Esophagus muscularis mucosa (tissue), 4 donors: ENCODE data around the gene DPYD. TPM values are rescaled to one million over a fixed set of nuclear protein-coding genes. Genes with fewer than 3 reads are reported as not detected.

Experiments used
- DNase-seq: peaks from one replicate; pipeline ENCODE4 v3.0.0-alpha.2; 2017; ENCODE audit errors: extremely low spot score
- H3K27ac ChIP-seq, 4 donors: fragments of 200-600 bp; sonication (generic); replicated peaks in 1 of 4; 1 replicate in 3 of 4; 2 replicates in 1 of 4; pipeline ENCODE4 v1.5.1; 2016 to 2019; ENCODE audit warnings: mild to moderate bottlenecking in 1 of 4
- H3K27me3 ChIP-seq, 4 donors: fragments of 200-600 bp; sonication (generic); one replicate each; pipeline versions ENCODE4 v1.5.1 to v1.6.0; 2016 to 2019
- H3K36me3 ChIP-seq, 4 donors: fragments of 200-600 bp; sonication (generic); one replicate each; pipeline ENCODE4 v1.5.1; 2016 to 2019
- H3K4me1 ChIP-seq, 4 donors: fragments of 200-600 bp; sonication (generic); one replicate each; pipeline ENCODE4 v1.5.1; 2016 to 2019
- H3K4me3 ChIP-seq, 4 donors: fragments of 200-600 bp; sonication (generic); 1 replicate in 2 of 4; 2 replicates in 2 of 4; pipeline ENCODE4 v1.5.1; 2016 to 2019; ENCODE audit warnings: mild to moderate bottlenecking in 4 of 4, moderate library complexity in 1 of 4
- H3K9me3 ChIP-seq, 4 donors: fragments of 200-600 bp; sonication (generic); 1 replicate in 3 of 4; 2 replicates in 1 of 4; pipeline ENCODE4 v1.5.1; 2016 to 2019
- EP300 ChIP-seq: sonication (generic); formaldehyde crosslinking; IDR thresholded peaks from one replicate; pipeline ENCODE4 v1.6.1; 2017; ENCODE audit warnings: antibody characterized with exemption
- POLR2A ChIP-seq: fragments of 450-650 bp; IDR thresholded peaks from one replicate; pipeline ENCODE4 v1.6.1; 2017; ENCODE audit warnings: antibody characterized with exemption, moderate library complexity, mild to moderate bottlenecking, low read depth
- POLR2AphosphoS5 ChIP-seq, 2 donors: sonication (generic); formaldehyde crosslinking; IDR thresholded peaks; one replicate each; pipeline ENCODE4 v1.6.1; 2017; ENCODE audit warnings: antibody characterized with exemption in 2 of 2
- WGBS: methylation state at CpG from one replicate; pipeline ENCODE4 v1.1.5; 2018; 5-methylcytosine and 5-hydroxymethylcytosine counted together
- intact Hi-C: fragments of 100-400 bp; cut with DNase I; formaldehyde crosslinking; loops from one replicate; pipeline ENCODE4 v1.15.1; 2023
- total RNA-seq, 4 donors: library from RNA; depleted of rRNA; stranded (reverse); fragments of >200 nt; gene quantifications; one replicate each; pipeline versions ENCODE4 v1.1.0 to v1.2.1, GENCODE V29; 2016
- TF ChIP-seq, protein P1 (sequence below), 3 experiments: fragments of 200-600 bp in 2 of 3; fragments of 450-650 bp in 1 of 3; sonication (generic) in 2 of 3; IDR thresholded peaks; one replicate each; pipeline ENCODE4 v1.5.1; 2017 to 2019; ENCODE audit warnings: antibody characterized with exemption in 3 of 3, mild to moderate bottlenecking in 2 of 3, moderate library complexity in 1 of 3

Gene DPYD
- total RNA-seq, 4 donors from 2014 or later, result 31.1 to 36.6 (median 31.7) TPM

DNA sequence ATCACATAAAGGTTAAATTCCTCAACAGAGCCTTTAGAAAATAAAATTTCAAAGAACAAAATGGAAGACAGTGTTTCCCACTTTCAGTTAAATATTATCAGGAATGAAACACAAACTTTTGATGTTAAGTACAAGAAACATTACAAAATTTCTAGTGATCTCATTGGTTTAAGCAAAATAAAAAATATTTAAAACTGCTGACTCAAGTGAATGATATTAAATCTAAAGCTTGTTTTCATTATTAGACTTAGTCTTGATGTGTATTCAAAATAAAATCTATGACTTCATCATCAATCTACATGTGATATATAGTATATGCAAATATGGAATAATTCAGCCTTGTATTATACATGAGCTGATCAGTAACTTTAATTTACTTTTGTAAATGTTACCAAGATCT is 614.3 kb downstream of the DPYD start:
- Histone ChIP-seq H3K36me3 (no peaks in the 10 kb centered on the region), H3K27me3 (no peaks in the 10 kb centered on the region), H3K4me3 (no peak overlapping the region), H3K9me3 (no peaks in the 10 kb centered on the region), H3K27ac (no peak overlapping the region), H3K4me1 (peaks cover 0 to 14% (median 12%) of the 10 kb centered on the region in 4 donors)
- TF ChIP-seq POLR2A, result no peak
- no peak for TF ChIP-seq POLR2AphosphoS5 (IDR thresholded peaks at IDR 0.05)
- TF ChIP-seq, protein P1, sequence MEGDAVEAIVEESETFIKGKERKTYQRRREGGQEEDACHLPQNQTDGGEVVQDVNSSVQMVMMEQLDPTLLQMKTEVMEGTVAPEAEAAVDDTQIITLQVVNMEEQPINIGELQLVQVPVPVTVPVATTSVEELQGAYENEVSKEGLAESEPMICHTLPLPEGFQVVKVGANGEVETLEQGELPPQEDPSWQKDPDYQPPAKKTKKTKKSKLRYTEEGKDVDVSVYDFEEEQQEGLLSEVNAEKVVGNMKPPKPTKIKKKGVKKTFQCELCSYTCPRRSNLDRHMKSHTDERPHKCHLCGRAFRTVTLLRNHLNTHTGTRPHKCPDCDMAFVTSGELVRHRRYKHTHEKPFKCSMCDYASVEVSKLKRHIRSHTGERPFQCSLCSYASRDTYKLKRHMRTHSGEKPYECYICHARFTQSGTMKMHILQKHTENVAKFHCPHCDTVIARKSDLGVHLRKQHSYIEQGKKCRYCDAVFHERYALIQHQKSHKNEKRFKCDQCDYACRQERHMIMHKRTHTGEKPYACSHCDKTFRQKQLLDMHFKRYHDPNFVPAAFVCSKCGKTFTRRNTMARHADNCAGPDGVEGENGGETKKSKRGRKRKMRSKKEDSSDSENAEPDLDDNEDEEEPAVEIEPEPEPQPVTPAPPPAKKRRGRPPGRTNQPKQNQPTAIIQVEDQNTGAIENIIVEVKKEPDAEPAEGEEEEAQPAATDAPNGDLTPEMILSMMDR (IDR thresholded peaks at IDR 0.05), result no peak
- no peak for TF ChIP-seq EP300
- no peak for DNase-seq
- intact Hi-C loops, result no loop called here

DNA sequence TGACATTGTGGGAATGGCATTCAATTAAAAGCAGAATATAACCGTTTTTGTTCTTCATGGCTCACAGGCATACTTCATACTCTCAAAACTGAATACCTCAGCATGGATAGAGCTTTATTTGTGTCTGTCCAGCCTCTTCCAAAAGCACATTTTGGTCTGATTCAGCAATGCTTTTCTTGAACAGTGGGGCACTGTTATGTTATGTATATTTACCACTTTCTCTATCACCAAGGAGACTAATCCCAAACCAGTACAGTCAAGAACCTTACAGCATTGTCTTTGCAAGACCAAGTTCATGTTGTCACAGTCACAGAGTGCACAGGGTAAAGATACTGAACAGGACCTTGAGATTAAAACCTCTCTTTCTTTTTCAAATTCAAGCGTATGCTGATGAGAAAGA is 616.5 kb downstream of the DPYD start:
- H3K27ac ChIP-seq, result no peak overlapping the region
- 57% methylated on average over 2 of the region's 2 CpGs for WGBS

DNA sequence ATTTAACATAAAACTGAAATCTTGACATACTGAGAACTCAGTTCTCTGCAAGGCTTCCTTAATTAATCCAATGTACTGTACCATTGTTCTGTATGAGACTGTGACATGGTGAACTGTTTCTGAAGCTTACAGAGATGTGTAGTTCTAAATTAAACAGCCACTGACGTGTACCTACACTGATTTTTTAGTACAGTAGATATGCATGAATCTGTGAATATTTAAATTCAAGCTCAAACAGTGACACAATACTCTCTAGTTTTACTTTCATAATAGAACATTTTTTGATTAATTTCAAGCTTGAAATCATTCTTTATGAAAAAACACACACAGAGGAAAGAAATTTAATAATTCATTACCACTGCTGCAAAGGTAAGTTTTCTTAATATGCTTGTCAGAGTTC is 621.9 kb downstream of the DPYD start:
- no peak for DNase-seq
- WGBS, result 96% methylated on average over 1 of the region's 1 CpG
- H3K27ac ChIP-seq, result no peak overlapping the region
- peaks cover 0 to 5% (median 3%) of the 10 kb centered on the region in 4 donors for H3K4me1 ChIP-seq
- H3K36me3 ChIP-seq, result peaks cover 0 to 6% (median 0%) of the 10 kb centered on the region in 4 donors
- no peaks in the 10 kb centered on the region for H3K27me3 ChIP-seq
- H3K4me3 ChIP-seq, result no peak overlapping the region
- intact Hi-C loops, result no loop called here
- no peaks in the 10 kb centered on the region for H3K9me3 ChIP-seq
- TF ChIP-seq EP300 (no peak), POLR2A (no peak), POLR2AphosphoS5 (IDR thresholded peaks at IDR 0.05) (no peak)
- TF ChIP-seq, protein P1 (IDR thresholded peaks at IDR 0.05), result no peak

More for the DNA sequence above, 616.5 kb downstream of the DPYD start:
- no peak for TF ChIP-seq POLR2A
- TF ChIP-seq, protein P1 (IDR thresholded peaks at IDR 0.05), result no peak
- intact Hi-C loops, result no loop called here
- Histone ChIP-seq H3K9me3 (no peaks in the 10 kb centered on the region), H3K36me3 (no peaks in the 10 kb centered on the region), H3K27me3 (no peaks in the 10 kb centered on the region), H3K4me3 (no peak overlapping the region), H3K4me1 (peaks cover 0 to 14% (median 12%) of the 10 kb centered on the region in 4 donors)
- no peak for DNase-seq

DNA sequence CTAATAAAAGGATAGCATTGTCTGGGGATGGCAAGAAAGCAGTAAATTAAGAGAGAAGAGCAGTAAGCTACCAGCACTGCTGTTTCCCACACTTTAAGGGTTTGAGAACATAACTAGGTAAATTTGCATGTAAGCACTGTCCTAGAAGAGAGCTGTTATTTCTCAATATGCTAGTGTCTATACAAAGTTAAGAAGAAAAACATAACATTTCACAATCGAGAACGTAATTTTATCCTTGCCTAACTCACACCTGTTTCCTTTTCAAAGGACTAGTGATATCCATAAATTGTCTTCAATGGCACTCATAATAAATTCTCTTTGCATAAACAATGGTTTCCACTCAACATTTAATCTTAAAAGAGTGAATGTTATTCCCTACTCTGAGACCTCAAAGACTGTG is 623.2 kb downstream of the DPYD start:
- Histone ChIP-seq H3K36me3 (peaks cover 0 to 6% (median 0%) of the 10 kb centered on the region in 4 donors), H3K4me3 (no peak overlapping the region), H3K9me3 (no peaks in the 10 kb centered on the region), H3K27me3 (no peaks in the 10 kb centered on the region), H3K27ac (no peak overlapping the region), H3K4me1 (no peaks in the 10 kb centered on the region)
- intact Hi-C loops, result no loop called here
- 56% methylated on average over 2 of the region's 2 CpGs for WGBS
- no peak for TF ChIP-seq EP300
- TF ChIP-seq POLR2AphosphoS5 (IDR thresholded peaks at IDR 0.05), result no peak
- TF ChIP-seq POLR2A, result no peak
- TF ChIP-seq, protein P1 (IDR thresholded peaks at IDR 0.05), result no peak
- no peak for DNase-seq

DNA sequence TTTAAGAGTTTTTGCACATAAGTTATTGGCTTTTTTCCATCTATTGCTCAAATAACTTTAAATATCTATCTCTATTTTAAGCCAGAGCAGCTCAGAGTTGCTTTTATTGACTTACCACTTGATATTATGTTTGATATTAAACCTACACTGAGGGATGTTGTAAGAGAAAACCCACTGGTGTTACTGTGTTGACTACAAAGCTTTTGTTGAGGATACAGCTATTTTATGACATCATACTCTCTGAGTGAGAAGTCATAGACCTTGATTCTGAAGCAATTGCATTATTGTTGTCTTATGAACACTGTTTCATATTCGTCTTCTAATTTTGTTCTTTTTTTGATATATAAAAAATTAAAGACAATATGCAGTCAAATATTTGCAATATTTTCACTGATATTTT is 638.9 kb downstream of the DPYD start:
- no peak overlapping the region for H3K4me3 ChIP-seq

More for the DNA sequence above, 638.9 kb downstream of the DPYD start:
- TF ChIP-seq POLR2AphosphoS5 (IDR thresholded peaks at IDR 0.05) (no peak), EP300 (no peak), POLR2A (no peak)
- TF ChIP-seq, protein P1 (IDR thresholded peaks at IDR 0.05), result no peak
- H3K4me1 ChIP-seq, result no peaks in the 10 kb centered on the region
- intact Hi-C loops, result no loop called here
- no peaks in the 10 kb centered on the region for H3K36me3 ChIP-seq
- H3K27me3 ChIP-seq, result no peaks in the 10 kb centered on the region
- WGBS, result 100% methylated on average over 1 of the region's 1 CpG
- no peak overlapping the region for H3K27ac ChIP-seq
- DNase-seq, result no peak
- no peaks in the 10 kb centered on the region for H3K9me3 ChIP-seq
